K562 (cell line): ENCODE results near the gene EZH1. TPM values are rescaled to one million over a fixed set of nuclear protein-coding genes. Genes with fewer than 3 reads are reported as not detected.

Experiments
- POLR3A ChIP-seq: IDR thresholded peaks from 2 replicates; pipeline ENCODE4 v1.6.1; 2011; ENCODE audit warnings: borderline replicate concordance, mild to moderate bottlenecking, moderate library complexity; ENCODE audit not compliant: insufficient read length, insufficient read depth; ENCODE audit errors: extremely low read depth
- THRAP3 ChIP-seq: fragments of 450-650 bp; IDR thresholded peaks from 2 replicates; pipeline ENCODE4 v1.6.1; 2016; ENCODE audit warnings: mild to moderate bottlenecking, inconsistent platforms, borderline replicate concordance
- polyA plus RNA-seq, 8 experiments: library from polyadenylated mRNA; depleted of rRNA in 4 of 8; stranded (reverse) in 5 of 8; unstranded in 3 of 8; fragments of >200 nt; fragmentation: Nextera tagmentation in 2 of 8; fragmentation: Illumina TruSeq in 1 of 8; extraction: Ambion mirVana in 2 of 8; extraction: Trizol in 1 of 8; gene quantifications; 2 replicates each; pipeline versions ENCODE4 v1.2.1 to v1.2.3, GENCODE V29; 2011 to 2014; ENCODE audit warnings: inconsistent platforms in 1 of 8, missing spikeins in 1 of 8
- total RNA-seq, 7 experiments: library from RNA; depleted of rRNA in 6 of 7; stranded (reverse); fragments of >200 nt in 6 of 7; fragmentation: Illumina TruSeq in 2 of 7; extraction: Trizol in 2 of 7; gene quantifications; 2 replicates each; pipeline versions ENCODE4 v1.2.1 to v1.2.3, GENCODE V29; 2011 to 2021; ENCODE audit warnings: low replicate concordance in 1 of 7
- TF ChIP-seq, protein P1 (sequence below): fragments of 450-650 bp; IDR thresholded peaks from 2 replicates; pipeline ENCODE4 v1.6.1; 2016; ENCODE audit warnings: mild to moderate bottlenecking, moderate library complexity
- TF ChIP-seq, protein P2 (sequence below), 2 experiments: fragments of 450-650 bp; IDR thresholded peaks; 2 replicates each; pipeline ENCODE4 v1.6.1; 2016; ENCODE audit warnings: mild to moderate bottlenecking in 2 of 2, borderline replicate concordance in 1 of 2, low read depth in 1 of 2, moderate library complexity in 1 of 2

Gene EZH1
- total and polyA plus RNA-seq, 9 of the 15 experiments (the other 6 are each of a cell fraction or from before 2014, with no cell fraction given), result 8.6 to 40.8 (median 22.9) TPM

DNA sequence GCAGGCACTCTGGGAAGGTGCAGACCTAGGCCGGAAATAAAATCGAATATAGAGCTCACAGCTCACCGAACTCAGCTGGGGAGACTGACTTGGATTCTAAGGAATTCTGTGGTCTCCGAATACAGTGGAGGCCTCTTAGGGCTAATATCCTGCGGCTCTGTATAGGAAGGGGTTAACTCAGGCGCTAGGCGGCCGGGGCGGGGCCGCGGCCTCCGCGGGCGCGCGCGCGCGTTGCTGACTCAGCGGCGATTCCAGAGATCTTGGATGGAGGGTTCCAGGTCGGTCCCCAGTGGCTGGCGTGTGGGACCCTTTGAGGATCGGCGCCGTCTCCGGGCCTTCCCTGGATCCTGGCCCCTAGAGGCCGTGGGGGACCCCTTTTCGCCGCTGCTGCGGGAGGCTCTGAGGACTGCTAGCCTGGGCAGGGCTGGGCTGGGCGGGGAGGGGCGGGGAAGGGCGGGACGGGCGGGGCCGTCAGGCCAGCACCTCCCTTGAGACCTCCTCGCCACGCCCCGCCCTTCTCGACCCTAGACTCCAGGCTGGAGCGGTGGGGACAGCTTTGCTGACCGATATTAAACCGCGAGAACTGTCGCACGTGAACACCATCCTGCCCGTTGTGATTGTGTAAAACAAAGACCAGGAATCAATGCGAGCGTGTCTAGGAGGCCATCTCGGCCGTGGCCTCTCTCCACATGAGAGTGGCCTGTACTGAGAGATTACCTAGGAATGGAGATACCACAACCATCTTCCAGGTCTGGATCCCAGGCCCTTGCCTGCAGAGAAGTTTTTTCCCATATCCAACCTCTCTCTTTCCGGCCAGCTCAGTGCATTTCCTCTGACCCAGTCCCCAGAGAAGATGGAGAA is 66.7 kb downstream of the EZH1 start (continued):
- TF ChIP-seq, protein P1, sequence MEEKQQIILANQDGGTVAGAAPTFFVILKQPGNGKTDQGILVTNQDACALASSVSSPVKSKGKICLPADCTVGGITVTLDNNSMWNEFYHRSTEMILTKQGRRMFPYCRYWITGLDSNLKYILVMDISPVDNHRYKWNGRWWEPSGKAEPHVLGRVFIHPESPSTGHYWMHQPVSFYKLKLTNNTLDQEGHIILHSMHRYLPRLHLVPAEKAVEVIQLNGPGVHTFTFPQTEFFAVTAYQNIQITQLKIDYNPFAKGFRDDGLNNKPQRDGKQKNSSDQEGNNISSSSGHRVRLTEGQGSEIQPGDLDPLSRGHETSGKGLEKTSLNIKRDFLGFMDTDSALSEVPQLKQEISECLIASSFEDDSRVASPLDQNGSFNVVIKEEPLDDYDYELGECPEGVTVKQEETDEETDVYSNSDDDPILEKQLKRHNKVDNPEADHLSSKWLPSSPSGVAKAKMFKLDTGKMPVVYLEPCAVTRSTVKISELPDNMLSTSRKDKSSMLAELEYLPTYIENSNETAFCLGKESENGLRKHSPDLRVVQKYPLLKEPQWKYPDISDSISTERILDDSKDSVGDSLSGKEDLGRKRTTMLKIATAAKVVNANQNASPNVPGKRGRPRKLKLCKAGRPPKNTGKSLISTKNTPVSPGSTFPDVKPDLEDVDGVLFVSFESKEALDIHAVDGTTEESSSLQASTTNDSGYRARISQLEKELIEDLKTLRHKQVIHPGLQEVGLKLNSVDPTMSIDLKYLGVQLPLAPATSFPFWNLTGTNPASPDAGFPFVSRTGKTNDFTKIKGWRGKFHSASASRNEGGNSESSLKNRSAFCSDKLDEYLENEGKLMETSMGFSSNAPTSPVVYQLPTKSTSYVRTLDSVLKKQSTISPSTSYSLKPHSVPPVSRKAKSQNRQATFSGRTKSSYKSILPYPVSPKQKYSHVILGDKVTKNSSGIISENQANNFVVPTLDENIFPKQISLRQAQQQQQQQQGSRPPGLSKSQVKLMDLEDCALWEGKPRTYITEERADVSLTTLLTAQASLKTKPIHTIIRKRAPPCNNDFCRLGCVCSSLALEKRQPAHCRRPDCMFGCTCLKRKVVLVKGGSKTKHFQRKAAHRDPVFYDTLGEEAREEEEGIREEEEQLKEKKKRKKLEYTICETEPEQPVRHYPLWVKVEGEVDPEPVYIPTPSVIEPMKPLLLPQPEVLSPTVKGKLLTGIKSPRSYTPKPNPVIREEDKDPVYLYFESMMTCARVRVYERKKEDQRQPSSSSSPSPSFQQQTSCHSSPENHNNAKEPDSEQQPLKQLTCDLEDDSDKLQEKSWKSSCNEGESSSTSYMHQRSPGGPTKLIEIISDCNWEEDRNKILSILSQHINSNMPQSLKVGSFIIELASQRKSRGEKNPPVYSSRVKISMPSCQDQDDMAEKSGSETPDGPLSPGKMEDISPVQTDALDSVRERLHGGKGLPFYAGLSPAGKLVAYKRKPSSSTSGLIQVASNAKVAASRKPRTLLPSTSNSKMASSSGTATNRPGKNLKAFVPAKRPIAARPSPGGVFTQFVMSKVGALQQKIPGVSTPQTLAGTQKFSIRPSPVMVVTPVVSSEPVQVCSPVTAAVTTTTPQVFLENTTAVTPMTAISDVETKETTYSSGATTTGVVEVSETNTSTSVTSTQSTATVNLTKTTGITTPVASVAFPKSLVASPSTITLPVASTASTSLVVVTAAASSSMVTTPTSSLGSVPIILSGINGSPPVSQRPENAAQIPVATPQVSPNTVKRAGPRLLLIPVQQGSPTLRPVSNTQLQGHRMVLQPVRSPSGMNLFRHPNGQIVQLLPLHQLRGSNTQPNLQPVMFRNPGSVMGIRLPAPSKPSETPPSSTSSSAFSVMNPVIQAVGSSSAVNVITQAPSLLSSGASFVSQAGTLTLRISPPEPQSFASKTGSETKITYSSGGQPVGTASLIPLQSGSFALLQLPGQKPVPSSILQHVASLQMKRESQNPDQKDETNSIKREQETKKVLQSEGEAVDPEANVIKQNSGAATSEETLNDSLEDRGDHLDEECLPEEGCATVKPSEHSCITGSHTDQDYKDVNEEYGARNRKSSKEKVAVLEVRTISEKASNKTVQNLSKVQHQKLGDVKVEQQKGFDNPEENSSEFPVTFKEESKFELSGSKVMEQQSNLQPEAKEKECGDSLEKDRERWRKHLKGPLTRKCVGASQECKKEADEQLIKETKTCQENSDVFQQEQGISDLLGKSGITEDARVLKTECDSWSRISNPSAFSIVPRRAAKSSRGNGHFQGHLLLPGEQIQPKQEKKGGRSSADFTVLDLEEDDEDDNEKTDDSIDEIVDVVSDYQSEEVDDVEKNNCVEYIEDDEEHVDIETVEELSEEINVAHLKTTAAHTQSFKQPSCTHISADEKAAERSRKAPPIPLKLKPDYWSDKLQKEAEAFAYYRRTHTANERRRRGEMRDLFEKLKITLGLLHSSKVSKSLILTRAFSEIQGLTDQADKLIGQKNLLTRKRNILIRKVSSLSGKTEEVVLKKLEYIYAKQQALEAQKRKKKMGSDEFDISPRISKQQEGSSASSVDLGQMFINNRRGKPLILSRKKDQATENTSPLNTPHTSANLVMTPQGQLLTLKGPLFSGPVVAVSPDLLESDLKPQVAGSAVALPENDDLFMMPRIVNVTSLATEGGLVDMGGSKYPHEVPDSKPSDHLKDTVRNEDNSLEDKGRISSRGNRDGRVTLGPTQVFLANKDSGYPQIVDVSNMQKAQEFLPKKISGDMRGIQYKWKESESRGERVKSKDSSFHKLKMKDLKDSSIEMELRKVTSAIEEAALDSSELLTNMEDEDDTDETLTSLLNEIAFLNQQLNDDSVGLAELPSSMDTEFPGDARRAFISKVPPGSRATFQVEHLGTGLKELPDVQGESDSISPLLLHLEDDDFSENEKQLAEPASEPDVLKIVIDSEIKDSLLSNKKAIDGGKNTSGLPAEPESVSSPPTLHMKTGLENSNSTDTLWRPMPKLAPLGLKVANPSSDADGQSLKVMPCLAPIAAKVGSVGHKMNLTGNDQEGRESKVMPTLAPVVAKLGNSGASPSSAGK, result no peak
- TF ChIP-seq, protein P2, sequence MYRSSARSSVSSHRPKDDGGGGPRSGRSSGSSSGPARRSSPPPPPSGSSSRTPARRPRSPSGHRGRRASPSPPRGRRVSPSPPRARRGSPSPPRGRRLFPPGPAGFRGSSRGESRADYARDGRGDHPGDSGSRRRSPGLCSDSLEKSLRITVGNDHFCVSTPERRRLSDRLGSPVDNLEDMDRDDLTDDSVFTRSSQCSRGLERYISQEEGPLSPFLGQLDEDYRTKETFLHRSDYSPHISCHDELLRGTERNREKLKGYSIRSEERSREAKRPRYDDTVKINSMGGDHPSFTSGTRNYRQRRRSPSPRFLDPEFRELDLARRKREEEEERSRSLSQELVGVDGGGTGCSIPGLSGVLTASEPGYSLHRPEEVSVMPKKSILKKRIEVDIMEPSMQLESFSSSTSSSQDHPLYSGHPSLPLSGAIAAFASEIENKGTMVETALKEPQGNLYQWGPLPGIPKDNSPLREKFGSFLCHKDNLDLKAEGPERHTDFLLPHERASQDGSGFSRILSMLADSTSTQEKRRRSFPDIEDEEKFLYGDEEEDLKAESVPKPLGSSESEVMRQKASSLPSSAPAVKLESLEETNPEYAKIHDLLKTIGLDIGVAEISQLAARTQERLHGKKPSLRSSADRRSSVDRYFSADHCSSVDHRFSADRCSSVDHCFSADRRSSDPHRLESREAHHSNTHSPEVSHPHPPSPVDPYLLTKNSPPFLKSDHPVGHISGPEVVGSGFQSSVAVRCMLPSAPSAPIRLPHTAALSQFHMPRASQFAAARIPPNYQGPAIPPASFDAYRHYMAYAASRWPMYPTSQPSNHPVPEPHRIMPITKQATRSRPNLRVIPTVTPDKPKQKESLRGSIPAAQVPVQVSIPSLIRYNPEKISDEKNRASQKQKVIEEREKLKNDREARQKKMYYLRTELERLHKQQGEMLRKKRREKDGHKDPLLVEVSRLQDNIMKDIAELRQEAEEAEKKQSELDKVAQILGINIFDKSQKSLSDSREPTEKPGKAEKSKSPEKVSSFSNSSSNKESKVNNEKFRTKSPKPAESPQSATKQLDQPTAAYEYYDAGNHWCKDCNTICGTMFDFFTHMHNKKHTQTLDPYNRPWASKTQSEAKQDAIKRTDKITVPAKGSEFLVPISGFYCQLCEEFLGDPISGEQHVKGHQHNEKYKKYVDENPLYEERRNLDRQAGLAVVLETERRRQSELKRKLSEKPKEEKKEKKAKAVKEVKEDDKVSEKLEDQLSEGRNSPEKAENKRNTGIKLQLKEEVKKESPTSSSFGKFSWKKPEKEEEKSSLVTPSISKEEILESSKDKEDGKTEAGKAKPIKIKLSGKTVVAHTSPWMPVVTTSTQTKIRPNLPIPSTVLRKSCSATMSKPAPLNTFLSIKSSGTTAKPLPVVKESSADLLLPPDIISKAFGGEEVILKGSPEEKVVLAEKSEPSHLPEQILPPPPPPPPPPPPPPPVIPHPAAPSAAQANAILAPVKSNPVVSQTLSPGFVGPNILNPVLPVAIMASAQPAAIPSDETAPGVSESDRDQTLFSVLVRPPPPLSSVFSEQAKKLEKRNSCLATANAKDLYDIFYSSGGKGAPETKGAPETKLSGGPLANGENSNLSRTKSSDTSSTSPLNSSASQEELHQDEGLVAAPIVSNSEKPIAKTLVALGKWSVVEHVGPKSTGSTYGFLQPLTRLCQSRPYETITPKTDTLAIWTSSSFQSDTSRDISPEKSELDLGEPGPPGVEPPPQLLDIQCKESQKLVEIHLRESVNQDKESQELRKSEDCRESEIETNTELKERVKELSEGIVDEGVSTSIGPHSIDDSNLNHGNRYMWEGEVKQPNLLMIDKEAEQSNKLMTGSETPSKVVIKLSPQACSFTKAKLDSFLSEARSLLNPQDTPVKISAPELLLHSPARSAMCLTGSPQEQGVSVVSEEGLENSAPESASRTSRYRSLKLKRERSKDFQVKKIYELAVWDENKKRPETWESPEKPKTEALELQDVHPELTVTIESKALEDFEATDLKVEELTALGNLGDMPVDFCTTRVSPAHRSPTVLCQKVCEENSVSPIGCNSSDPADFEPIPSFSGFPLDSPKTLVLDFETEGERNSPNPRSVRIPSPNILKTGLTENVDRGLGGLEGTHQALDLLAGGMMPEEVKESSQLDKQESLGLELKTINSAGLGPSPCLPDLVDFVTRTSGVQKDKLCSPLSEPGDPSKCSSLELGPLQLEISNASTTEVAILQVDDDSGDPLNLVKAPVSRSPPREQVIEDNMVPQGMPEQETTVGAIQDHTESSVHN (IDR thresholded peaks at IDR 0.05; ENCODE audit: borderline replicate concordance in 1 of 2, low read depth in 1 of 2), result peak in 1 of 2 experiments; percentile 34; a peak in 1 of 4 replicates
- TF ChIP-seq THRAP3 (no peak), POLR3A (no peak)
